Measurements from ENCODE around the gene STK25.

Gene STK25

DNA sequence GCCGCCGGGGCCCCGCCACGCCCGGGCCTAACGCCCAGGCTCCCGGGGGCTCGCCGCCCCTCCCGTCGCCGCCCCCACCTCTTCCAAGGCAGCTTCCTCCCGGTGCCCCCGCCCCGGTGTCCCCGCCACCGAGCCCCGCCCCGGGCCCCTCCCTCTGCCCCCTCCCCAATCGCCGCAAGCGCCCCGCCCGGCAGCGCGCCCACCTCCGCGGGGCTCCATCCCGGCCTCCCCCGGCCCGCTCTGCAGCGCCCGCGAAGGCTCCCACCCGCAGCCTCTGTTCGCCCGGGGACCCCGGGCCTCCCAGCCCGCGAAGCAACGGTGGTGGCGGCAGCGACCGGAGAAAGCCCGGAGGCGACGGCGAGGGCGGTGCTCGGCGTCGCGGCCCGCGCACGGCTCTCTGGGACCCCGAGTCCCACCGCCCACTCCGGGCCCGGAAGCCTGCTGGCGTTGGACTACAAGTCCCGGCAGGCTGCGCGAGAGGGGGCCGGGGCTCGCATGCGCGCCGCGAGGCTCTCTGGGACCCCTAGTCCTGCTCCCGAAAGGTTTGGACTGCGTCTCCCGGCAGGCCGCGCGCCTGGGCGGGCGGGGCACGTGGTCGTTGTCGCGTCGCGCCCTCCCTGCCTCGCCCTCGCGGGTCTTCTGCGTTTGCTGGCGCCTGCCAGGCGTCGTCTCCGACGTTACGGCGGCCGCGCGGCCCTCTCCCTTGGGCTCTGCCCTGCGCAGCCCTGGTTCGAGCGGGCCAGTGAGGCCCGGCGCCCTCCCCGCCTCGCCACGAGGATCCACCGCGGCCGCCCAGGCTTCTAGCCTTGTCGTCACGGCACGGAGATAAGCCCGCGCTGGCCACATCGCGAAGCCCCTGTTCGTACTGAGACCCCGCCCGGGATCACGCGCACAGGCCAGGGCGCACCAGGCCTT is at the start of gene STK25:
Gene STK25, minus strand, starts transcription at position 345 of the 915 bp plus-strand sequence. CDS start 549 bp downstream, outside the sequence.
- TF ChIP-seq, protein P1, sequence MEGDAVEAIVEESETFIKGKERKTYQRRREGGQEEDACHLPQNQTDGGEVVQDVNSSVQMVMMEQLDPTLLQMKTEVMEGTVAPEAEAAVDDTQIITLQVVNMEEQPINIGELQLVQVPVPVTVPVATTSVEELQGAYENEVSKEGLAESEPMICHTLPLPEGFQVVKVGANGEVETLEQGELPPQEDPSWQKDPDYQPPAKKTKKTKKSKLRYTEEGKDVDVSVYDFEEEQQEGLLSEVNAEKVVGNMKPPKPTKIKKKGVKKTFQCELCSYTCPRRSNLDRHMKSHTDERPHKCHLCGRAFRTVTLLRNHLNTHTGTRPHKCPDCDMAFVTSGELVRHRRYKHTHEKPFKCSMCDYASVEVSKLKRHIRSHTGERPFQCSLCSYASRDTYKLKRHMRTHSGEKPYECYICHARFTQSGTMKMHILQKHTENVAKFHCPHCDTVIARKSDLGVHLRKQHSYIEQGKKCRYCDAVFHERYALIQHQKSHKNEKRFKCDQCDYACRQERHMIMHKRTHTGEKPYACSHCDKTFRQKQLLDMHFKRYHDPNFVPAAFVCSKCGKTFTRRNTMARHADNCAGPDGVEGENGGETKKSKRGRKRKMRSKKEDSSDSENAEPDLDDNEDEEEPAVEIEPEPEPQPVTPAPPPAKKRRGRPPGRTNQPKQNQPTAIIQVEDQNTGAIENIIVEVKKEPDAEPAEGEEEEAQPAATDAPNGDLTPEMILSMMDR (conservative IDR thresholded peaks at IDR 0.05; ENCODE audit: low read depth, low read length) = no peak
- peak within 1 kb of the TSS; percentile 73 for H3K4me3 ChIP-seq (ENCODE audit: low read length)

DNA sequence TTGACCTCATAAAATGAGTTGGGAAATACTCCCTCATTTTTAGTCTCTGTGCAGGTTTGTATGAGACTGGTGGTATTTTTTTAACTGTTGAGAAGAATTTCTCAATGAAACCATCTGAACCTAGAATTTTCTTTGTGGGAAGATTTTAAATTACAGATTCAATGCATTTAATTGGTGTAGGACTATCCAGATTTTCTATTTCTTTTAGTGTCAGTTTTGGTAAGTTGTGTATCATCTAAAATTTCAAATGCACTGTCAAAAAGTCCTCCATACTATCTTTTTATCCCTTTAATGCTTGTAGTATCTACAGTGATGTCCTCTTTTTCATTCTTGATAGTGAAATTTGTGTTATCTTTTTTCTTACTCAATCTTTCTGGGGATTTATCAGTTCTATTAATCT is 48.4 kb upstream of the STK25 start:
- no peak overlapping the region for H3K4me3 ChIP-seq (ENCODE audit: low read length)
- TF ChIP-seq, protein P1 (conservative IDR thresholded peaks at IDR 0.05; ENCODE audit: low read depth, low read length) = no peak
- no peak for DNase-seq (ENCODE audit: low read depth)

More for the DNA sequence above, at the start of gene STK25:
- peak; percentile 94 for DNase-seq (ENCODE audit: low read depth)

DNA sequence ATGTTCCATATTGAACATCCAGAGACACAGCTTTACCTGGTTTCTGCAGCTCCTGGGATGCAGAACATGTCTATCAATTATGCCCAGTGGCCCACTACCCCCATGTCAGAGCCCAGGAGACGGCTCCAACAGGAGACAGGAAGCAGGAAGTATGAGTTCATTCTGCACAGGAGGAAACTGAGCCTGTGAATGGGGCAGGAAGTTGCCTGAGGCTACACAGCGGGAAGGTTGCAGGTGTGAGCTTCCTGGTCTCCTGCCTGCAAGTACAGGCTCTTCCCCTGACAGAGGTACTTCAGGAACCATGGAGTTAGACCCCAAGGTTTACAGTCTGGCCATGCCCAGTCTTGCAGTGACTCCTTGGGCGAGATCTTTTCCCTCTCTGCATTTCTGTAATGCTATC is 47.3 kb upstream of the STK25 start:
- TF ChIP-seq, protein P1 (conservative IDR thresholded peaks at IDR 0.05; ENCODE audit: low read depth, low read length) = no peak
- DNase-seq (ENCODE audit: low read depth) = no peak
- H3K4me3 ChIP-seq (ENCODE audit: low read length) = no peak overlapping the region

DNA sequence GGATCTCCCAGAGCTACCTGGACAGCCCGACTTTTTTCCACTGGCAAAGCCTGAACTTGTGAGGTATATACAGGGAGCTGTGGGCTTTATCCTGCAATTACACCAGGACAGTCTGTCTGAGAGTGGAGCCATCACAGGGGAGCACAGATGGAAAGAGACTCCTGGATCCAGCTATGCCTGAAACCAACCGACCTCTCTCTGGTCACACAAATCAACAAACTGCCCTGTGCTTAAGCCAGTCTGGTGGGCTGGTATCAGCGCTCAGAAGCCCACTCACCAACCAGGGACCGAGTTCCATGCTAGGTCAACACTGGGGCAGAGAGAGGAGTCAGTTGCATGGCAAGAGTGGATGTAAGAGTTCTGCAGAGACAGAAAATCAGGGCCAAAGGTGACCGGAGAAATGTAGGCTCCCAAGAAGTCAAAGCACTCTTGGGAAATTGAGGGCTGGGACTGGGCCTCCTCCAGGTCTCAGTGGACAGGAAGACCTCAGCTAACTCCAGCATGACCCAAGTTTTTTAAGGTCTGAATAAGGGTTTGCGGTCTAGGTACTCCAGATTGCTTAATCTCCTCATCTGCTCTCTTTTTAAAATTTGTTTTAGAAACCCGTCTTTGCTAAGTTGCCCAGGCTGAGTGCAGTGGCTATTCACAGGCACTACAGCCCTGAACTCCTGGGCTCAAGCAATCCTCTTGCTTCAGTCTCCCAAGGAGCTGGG is 46.4 kb upstream of the STK25 start:
- TF ChIP-seq, protein P1 (conservative IDR thresholded peaks at IDR 0.05; ENCODE audit: low read depth, low read length) = no peak
- H3K4me3 ChIP-seq (ENCODE audit: low read length) = no peak overlapping the region
- DNase-seq (ENCODE audit: low read depth) = no peak

DNA sequence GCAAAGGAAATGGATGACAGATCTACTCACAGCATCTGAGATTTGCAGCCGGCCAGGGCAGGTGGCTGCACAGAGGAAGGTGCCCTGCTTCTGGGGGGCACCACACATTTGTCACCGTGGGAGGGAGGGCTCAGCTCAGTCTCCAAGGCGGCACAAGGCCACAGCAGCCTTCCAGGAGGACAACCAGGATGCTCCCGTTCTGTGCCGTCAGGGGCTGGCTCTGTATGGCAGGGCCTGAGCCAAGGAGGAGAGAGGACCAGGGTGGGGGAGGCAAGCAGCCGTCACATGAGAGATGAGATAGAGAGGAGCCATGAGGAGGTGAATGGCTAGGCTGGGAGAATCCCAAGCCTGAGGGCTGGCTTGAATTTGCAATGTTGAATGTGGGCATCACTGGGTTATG is 45.6 kb upstream of the STK25 start:
- TF ChIP-seq, protein P1 (conservative IDR thresholded peaks at IDR 0.05; ENCODE audit: low read depth, low read length) = no peak
- no peak overlapping the region for H3K4me3 ChIP-seq (ENCODE audit: low read length)
- DNase-seq (ENCODE audit: low read depth) = no peak

DNA sequence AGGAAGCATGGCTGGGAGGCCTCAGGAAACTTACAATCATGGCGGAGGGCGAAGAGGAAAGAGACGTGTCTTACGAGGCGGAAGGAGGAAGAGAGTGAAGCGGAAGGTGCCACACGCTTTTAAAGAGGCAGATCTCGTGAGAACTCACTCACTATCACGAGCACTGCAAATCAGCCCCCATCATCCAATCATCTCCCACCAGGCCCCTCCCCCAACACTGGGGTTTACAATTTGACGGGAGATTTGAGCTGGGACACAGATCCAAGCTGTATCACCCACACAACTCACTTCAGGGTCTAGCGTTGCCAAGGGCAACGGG is 45.1 kb upstream of the STK25 start:
- DNase-seq (ENCODE audit: low read depth) = no peak
- TF ChIP-seq, protein P1 (conservative IDR thresholded peaks at IDR 0.05; ENCODE audit: low read depth, low read length) = no peak

More for the DNA sequence above, 45.1 kb upstream of the STK25 start:
- H3K4me3 ChIP-seq (ENCODE audit: low read length) = no peak overlapping the region

Measured in retinal pigment epithelial cell (primary cell).